Pancreas (tissue), 10 donors: ENCODE measurements around the gene AGBL1. TPM values are rescaled to one million over a fixed set of nuclear protein-coding genes. Genes with fewer than 3 reads are reported as not detected.
"Not testable (repeated sequence)": the region's sequence is repeated elsewhere in the genome, so short reads cannot be mapped to it uniquely, and the experiment has no call there.

ENCODE experiments used
- ATAC-seq, 4 donors: fragments of 200-7000 bp; cut with Tn5 transposase; one replicate each; pipeline versions ENCODE4 v1.8.0 to v1.9.1; 2020; ENCODE audit warnings: mild to moderate bottlenecking in 4 of 4, moderate library complexity in 4 of 4
- DNase-seq, 6 donors: peaks; one replicate each; pipeline ENCODE4 v3.0.0-alpha.2; 2020
- FAIRE-seq: peaks from 2 replicates; lab custom pipeline; 2012; peaks lifted over from hg19 to GRCh38; lab: Jason Lieb, UNC
- H3K27ac ChIP-seq, 4 donors: fragments of 200-600 bp; sonication (generic); 1 replicate in 3 of 4; 2 replicates in 1 of 4; pipeline versions ENCODE4 v1.5.0 to v1.8.0; 2020
- H3K27me3 ChIP-seq, 4 donors: fragments of 200-600 bp; one replicate each; pipeline ENCODE4 v1.8.0; 2021
- H3K36me3 ChIP-seq, 3 donors: fragments of 200-600 bp; sonication (generic) in 1 of 3; one replicate each; pipeline versions ENCODE4 v1.5.0 to v1.8.0; 2020 to 2021
- H3K4me1 ChIP-seq, 3 donors: fragments of 200-600 bp; one replicate each; pipeline ENCODE4 v1.8.0; 2021
- H3K4me3 ChIP-seq, 4 donors: fragments of 200-600 bp; sonication (generic) in 2 of 4; one replicate each; pipeline versions ENCODE4 v1.5.0 to v1.8.0; 2020 to 2021
- H3K9me3 ChIP-seq, 4 donors: fragments of 200-600 bp; one replicate each; pipeline ENCODE4 v1.8.0; 2021
- WGBS, 2 donors: extraction: QIAGEN DNeasy Blood & Tissue Kit; methylation state at CpG; one replicate each; pipeline ENCODE4 v1.1.7; 2013; 5-methylcytosine and 5-hydroxymethylcytosine counted together
- intact Hi-C, 3 donors: fragments of 100-400 bp; cut with DNase I; formaldehyde crosslinking; loops; one replicate each; pipeline versions ENCODE4 v1.11.1 to v1.14.2; 2022
- polyA plus RNA-seq, 2 donors: library from polyadenylated mRNA; stranded (reverse); fragments of 200-250 nt; gene quantifications; one replicate each; pipeline ENCODE4 v1.2.3, GENCODE V29; 2013
- total RNA-seq, 6 donors: library from RNA; stranded (reverse); fragmentation: NEBNext Ultra II Directional in 4 of 6; extraction: Animal tissue kit (Norgen Biotek cat#: 25700) in 4 of 6; gene quantifications; one replicate each; pipeline versions ENCODE4 v1.2.1 to v1.2.4, GENCODE V29; 2021 to 2023
- TF ChIP-seq, protein P1 (sequence below), 4 donors: fragments of 200-600 bp; sonication (generic) in 3 of 4; IDR thresholded peaks; one replicate each; pipeline versions ENCODE4 v1.5.0 to v1.8.0; 2021; ENCODE audit warnings: antibody characterized with exemption in 4 of 4
- donor health status: healthy with polysubstance abuse.
- donor health status: DM: no; HTN: no; CAD: no; lungs with moderate emphysema.
- donor health status: DM: no; HTN: no; CAD: no.
- donor health status: control.
- donor health status: control.
- donor health status: Bipolar disorder and iron deficiency.
- donor health status: DM: yes; HTN: yes; CAD: no.
- donor health status: DM: no; HTN: no; CAD: no.
- donor health status: DM: no; HTN: no; CAD: no.
- donor health status: DM: yes; HTN: yes; CAD: no.

The AGBL1 gene
- total and polyA plus RNA-seq, 8 donors: under 0.01 to 0.06 (median 0.05) TPM; not detected in 5

DNA sequence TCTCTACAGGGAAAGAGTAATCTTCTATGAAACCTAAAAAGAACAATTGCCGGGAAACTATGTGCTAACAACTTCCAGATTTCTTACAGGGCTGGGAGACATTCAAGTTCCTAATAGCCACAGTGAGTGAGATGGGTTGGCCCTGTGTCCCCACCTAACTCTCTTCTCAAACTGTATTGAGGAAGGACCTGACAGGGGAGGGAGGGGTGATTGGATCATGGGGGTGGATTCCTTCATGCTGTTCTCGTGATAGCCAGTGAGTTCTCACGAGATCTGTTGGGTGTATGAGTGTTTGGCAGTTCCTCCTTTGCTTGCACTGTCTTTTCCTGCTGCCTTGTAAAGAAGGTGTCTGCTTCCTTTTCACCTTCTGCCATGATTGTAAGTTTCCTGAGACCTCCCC, 958.7 kb downstream of the AGBL1 start:
- Histone ChIP-seq H3K4me1 (no peaks in the 10 kb centered on the region), H3K9me3 (no peaks in the 10 kb centered on the region), H3K36me3 (no peaks in the 10 kb centered on the region), H3K4me3 (no peak overlapping the region), H3K27me3 (peaks cover 0 to 7% (median 0%) of the 10 kb centered on the region in 4 donors), H3K27ac (no peak overlapping the region)
- 35 to 37% methylated on average over 3 of the region's 3 CpGs for WGBS, 2 donors
- TF ChIP-seq, protein P1, sequence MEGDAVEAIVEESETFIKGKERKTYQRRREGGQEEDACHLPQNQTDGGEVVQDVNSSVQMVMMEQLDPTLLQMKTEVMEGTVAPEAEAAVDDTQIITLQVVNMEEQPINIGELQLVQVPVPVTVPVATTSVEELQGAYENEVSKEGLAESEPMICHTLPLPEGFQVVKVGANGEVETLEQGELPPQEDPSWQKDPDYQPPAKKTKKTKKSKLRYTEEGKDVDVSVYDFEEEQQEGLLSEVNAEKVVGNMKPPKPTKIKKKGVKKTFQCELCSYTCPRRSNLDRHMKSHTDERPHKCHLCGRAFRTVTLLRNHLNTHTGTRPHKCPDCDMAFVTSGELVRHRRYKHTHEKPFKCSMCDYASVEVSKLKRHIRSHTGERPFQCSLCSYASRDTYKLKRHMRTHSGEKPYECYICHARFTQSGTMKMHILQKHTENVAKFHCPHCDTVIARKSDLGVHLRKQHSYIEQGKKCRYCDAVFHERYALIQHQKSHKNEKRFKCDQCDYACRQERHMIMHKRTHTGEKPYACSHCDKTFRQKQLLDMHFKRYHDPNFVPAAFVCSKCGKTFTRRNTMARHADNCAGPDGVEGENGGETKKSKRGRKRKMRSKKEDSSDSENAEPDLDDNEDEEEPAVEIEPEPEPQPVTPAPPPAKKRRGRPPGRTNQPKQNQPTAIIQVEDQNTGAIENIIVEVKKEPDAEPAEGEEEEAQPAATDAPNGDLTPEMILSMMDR (IDR thresholded peaks at IDR 0.05): no peak
- no peak for DNase-seq
- no peak for FAIRE-seq
- intact Hi-C loops: no loop called here
- ATAC-seq: no peak

DNA sequence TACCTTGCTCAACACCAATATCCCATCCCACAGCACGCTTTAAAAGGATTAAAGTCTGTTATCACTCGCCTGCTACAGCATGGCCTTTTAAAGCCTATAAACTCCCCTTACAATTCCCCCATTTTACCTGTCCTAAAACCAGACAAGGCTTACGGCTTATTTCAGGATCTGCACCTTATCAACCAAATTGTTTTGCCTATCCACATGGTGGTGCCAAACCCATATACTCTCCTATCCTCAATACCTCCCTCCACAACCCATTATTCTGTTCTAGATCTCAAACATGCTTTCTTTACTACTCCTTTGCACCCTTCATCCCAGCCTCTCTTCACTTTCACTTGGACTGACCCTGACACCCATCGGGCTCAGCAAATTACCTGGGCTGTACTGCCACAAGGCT, 962.9 kb downstream of the AGBL1 start:
- WGBS, 2 donors: 63 to 68% methylated on average over 4 of the region's 4 CpGs
- H3K27me3 ChIP-seq, H3K9me3 ChIP-seq, H3K4me1 ChIP-seq, DNase-seq, ATAC-seq, intact Hi-C loops, H3K4me3 ChIP-seq, H3K36me3 ChIP-seq, H3K27ac ChIP-seq, FAIRE-seq: not testable (repeated sequence)

DNA sequence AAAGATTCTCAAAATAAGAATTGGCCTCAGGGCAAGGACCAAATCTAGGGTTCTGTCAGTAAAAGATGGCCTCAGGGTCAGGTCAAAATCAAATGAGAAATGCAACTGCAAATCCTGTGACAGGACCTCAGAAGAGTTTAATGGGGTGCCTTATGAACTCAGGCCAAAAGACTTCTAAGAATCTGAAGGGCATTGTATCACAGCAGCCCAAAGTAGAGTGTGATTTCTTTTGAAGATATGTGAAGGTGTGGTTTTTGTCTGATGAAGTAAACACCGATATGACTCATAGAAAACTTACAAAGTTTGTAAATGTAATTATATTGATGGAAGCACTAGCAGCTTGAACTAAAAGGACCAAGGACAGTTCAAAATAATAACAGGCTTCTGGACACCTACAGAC, 966.1 kb downstream of the AGBL1 start:
- FAIRE-seq (no peak), ATAC-seq (no peak), DNase-seq (no peak)
- TF ChIP-seq, protein P1 (IDR thresholded peaks at IDR 0.05): no peak
- Histone ChIP-seq H3K27me3 (peaks cover 0 to 4% (median 0%) of the 10 kb centered on the region in 4 donors), H3K36me3 (no peaks in the 10 kb centered on the region), H3K4me1 (no peaks in the 10 kb centered on the region), H3K9me3 (no peaks in the 10 kb centered on the region), H3K4me3 (no peak overlapping the region), H3K27ac (no peak overlapping the region)
- 65 to 79% methylated on average over 1 of the region's 1 CpG for WGBS, 2 donors
- intact Hi-C loops: no loop called here

DNA sequence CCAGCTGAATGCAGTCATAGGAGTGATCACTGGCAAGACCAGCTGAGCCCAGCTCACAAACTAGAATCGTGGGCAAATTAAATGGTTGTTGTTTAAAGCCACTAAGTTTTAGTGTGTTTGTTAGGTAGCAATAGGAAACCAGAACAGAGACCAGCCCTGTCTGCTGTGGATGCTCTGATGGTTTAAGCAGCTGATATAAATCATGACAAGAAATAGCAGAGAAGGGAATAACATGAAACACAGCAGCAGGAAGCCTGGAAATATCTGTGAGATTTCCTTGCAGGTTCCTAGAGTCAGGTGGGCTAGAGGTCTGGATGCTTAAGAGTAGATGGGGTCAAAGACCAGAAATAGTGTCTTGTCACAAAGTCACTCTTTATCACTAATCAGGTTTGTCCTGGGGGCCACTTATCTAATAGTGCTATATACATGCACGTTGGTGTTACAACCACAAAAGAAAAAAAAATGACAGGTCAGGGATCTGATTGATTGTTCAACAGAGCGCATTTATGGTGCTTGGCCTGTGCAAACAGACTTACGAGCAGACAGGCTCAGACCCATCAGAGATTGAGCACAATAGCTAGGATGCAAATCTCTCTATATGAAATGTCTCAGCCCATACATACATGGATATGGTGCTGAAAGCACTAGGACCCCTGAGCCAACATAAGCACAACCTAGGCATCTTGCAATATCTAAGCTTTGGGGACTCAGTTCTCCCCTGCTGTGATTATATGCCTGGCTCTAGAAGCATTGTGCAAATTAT, 967.7 kb downstream of the AGBL1 start:
- H3K27me3 ChIP-seq: peaks cover 0 to 6% (median 0%) of the 10 kb centered on the region in 4 donors
- no peaks in the 10 kb centered on the region for H3K36me3 ChIP-seq
- ATAC-seq (no peak), FAIRE-seq (no peak), DNase-seq (no peak)
- no peak overlapping the region for H3K27ac ChIP-seq
- no peaks in the 10 kb centered on the region for H3K4me1 ChIP-seq
- intact Hi-C loops: no loop called here
- H3K4me3 ChIP-seq: no peak overlapping the region
- 24 to 31% methylated on average over 4 of the region's 4 CpGs for WGBS, 2 donors
- TF ChIP-seq, protein P1 (IDR thresholded peaks at IDR 0.05): no peak
- H3K9me3 ChIP-seq: no peaks in the 10 kb centered on the region
